ENCODE results near the gene ZNF148. TPM values are rescaled to one million over a fixed set of nuclear protein-coding genes. Genes with fewer than 3 reads are reported as not detected.

ZNF148 gene
- total and polyA plus RNA-seq, 2 of the 4 experiments (the other 2 are of a cell fraction), result 9.4 to 65.2 TPM

DNA sequence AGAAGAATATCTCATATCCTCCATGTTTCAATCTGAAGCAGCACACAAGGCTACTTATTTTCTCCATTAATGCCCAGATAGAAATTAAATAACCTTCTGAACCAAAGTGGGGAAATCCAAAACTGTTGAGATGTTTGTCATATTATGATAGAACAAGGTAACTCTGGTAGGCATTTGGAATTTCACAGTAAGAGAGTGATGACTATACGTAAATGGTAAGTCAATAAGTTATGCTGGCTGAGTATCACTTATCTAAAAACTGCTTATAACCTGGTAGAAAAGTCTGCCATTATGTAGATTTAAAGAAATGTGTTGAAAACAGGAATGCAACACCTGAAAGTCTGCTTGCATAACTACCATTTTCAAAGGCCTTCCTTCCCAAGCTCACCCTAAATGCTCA lies 145.4 kb downstream of the ZNF148 start:
- dilution Hi-C loops (cut with HindIII; ENCODE audit: low sequenced_read_pairs, unreplicated experiment) (no loop called here), intact Hi-C loops (cut with micrococcal nuclease) (loop anchor here (10.0 kb wide), 1 partner anchor 205 kb away; no protein-coding TSS in a partner anchor), in situ Hi-C loops (cut with MboI; ENCODE audit: low sequenced_read_pairs) (no loop called here)
- Histone ChIP-seq H3K79me1 (ENCODE audit: low read depth in 1 of 2, low read length in 2 of 2) (peaks cover 19 to 28% of the 10 kb centered on the region in 2 experiments), H3K14ac (replicated peaks; ENCODE audit: low read depth, low read length) (no peak overlapping the region), H2BK5ac (ENCODE audit: low read depth, low read length, poor library complexity, severe bottlenecking) (no peak overlapping the region), H3K4me2 (ENCODE audit: low read depth, low read length) (no peak overlapping the region), H4K20me1 (ENCODE audit: insufficient read depth, low read length) (peaks cover 6% of the 10 kb centered on the region; the same call in 1 of the 2 replicates), H3K18ac (ENCODE audit: low read depth, low read length) (no peak overlapping the region), H3K27me3 (ENCODE audit: control insufficient read depth, insufficient read depth, low read length) (no peaks in the 10 kb centered on the region), H3K4me1 (ENCODE audit: control insufficient read depth, insufficient read depth, low read length) (peaks cover 3% of the 10 kb centered on the region), H2BK15ac (ENCODE audit: low read depth, low read length) (no peak overlapping the region), H2BK20ac (ENCODE audit: low read depth, low read length) (no peak overlapping the region), H3K9me1 (ENCODE audit: insufficient read depth, low read length) (peaks cover 14% of the 10 kb centered on the region; the same call in 1 of the 2 replicates), H3K9me3 (ENCODE audit: control insufficient read depth, insufficient read depth, low read length) (no peaks in the 10 kb centered on the region), H3K27ac (ENCODE audit: insufficient read depth, low read length) (no peak overlapping the region), H4K8ac (ENCODE audit: low read depth in 2 of 2, low read length in 2 of 2) (no peak overlapping the region), H4K91ac (ENCODE audit: insufficient read depth, low read depth, low read length) (no peak overlapping the region), H2AK9ac (replicated peaks; ENCODE audit: low read depth, low read length, poor library complexity) (no peak overlapping the region), H4K5ac (ENCODE audit: low read depth, low read length) (no peak overlapping the region), H3K4ac (ENCODE audit: low read depth, low read length) (no peak overlapping the region), H3K4me3 (ENCODE audit: insufficient read depth, low read depth, low read length) (no peak overlapping the region), H2AFZ (replicated peaks; ENCODE audit: low read length, poor library complexity) (no peak overlapping the region), H3K9ac (ENCODE audit: low read depth, low read length) (no peak overlapping the region), H2BK120ac (ENCODE audit: low read depth, low read length) (no peak overlapping the region), H3K56ac (ENCODE audit: extremely low read depth, insufficient read depth, low read length) (no peak overlapping the region), H2AK5ac (ENCODE audit: low read depth, low read length) (no peak overlapping the region), H3K36me3 (ENCODE audit: control insufficient read depth, insufficient read depth, low read length) (peaks cover 9% of the 10 kb centered on the region), H3K23ac (ENCODE audit: low read depth, low read length) (no peak overlapping the region)
- DNase-seq (no peak), ATAC-seq (ENCODE audit: low read depth) (no peak)
- no TSS peak for BruUV-seq (replicated peaks)
- no peak for TF ChIP-seq FOS (IDR thresholded peaks at IDR 0.05; ENCODE audit: low read depth, low read length)
- WGBS, 2 experiments (ENCODE audit: extremely low coverage in 2 of 2, insufficient read length in 1 of 2), result no CpG with 5 or more reads among the region's 1 CpG
- ChIA-PET CTCF (no interaction called here), POLR2A (ENCODE audit: unreplicated experiment) (no interaction called here)

All from IMR-90 (cell line).